ENCODE measurements around the gene ARHGEF4.

Gene ARHGEF4

DNA sequence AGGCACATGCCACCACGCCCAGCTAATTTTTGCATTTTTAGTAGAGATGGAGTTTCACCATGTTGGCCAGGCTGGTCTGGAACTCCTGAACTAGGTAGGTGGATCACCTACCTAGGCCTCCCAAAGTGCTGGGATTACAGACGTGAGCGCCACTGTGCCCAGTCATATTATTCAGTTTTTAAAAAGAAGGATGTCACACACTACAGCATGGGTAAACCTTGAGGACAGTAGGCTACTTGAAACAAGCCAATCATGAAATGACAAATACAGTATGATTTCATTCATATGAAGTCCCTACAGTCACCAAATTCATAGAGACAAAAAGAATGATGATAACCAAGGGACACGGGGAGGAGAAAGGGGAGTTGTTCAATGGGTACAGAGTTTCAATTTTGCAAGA is 31.1 kb upstream of the ARHGEF4 start:
- Histone ChIP-seq H3K4me1 (ENCODE audit: control insufficient read depth, insufficient read depth, low read length) (peaks cover 4% of the 10 kb centered on the region), H3K36me3 (ENCODE audit: control insufficient read depth, insufficient read depth, low read length, severe bottlenecking) (no peaks in the 10 kb centered on the region), H3K27me3 (replicated peaks; ENCODE audit: control insufficient read depth, insufficient read depth, low read length) (peaks cover 7% of the 10 kb centered on the region), H3K4me3 (ENCODE audit: low read length) (no peak overlapping the region), H3K9me3 (ENCODE audit: control insufficient read depth, low read length) (peaks cover 6% of the 10 kb centered on the region), H3K9ac (ENCODE audit: low read length) (no peak overlapping the region)
- no peak for DNase-seq (ENCODE audit: low read depth)

- Histone ChIP-seq H3K9ac (ENCODE audit: low read length) (no peak overlapping the region), H3K4me1 (ENCODE audit: control insufficient read depth, insufficient read depth, low read length) (peaks cover 4% of the 10 kb centered on the region), H3K4me3 (ENCODE audit: low read length) (no peak overlapping the region), H3K36me3 (ENCODE audit: control insufficient read depth, insufficient read depth, low read length, severe bottlenecking) (no peaks in the 10 kb centered on the region), H3K9me3 (ENCODE audit: control insufficient read depth, low read length) (peaks cover 6% of the 10 kb centered on the region), H3K27me3 (replicated peaks; ENCODE audit: control insufficient read depth, insufficient read depth, low read length) (peaks cover 7% of the 10 kb centered on the region)
- no peak for DNase-seq (ENCODE audit: low read depth)
Observed at GRCh38 chr2:130806370-130806769, 30.3 kb upstream of the ARHGEF4 start.

DNA sequence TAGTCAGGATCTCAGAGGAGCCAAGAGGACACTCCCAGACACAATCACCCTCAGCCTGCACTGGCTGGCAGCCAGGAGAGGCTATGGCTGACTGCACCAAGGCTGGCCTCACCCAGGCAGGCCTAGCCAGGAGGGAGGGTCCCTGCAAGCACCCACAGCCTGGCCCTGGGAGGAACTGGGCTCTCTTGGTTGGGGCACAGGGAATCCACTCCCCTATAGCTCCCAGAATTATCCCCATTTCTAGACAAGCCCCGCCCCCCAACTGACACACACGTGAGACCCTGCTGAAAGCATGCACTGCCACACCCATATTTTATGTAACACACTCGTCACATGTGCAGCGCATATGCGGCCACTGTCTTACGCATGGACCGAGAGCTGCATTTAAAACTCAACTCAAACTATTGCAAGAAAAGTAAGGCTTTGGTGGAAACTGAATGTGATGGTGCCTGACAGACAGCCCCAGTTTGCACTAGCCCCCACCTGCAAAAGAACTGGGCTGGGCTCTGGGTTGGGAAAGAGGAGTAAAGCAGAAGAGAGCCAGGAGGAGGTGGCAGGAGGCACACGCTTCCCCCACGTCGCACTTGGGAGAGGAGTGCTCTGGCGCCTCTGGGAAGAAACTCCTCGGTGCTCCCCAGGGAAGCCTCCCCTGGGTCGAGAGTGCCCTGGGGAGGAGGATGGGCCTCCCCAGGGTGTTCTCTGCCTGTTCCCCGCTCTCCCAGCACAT is 28.9 kb upstream of the ARHGEF4 start:
- DNase-seq (ENCODE audit: low read depth), result peak; percentile 6
- H3K4me1 ChIP-seq (ENCODE audit: control insufficient read depth, insufficient read depth, low read length), result peaks cover 4% of the 10 kb centered on the region

GRCh38 chr2:130808482-130809268 is 28.0 kb upstream of the ARHGEF4 start:
- peaks cover 6% of the 10 kb centered on the region for H3K9me3 ChIP-seq (ENCODE audit: control insufficient read depth, low read length)
- DNase-seq (ENCODE audit: low read depth), result no peak
- no peak overlapping the region for H3K9ac ChIP-seq (ENCODE audit: low read length)

More for the DNA sequence above, 28.9 kb upstream of the ARHGEF4 start:
- Histone ChIP-seq H3K27me3 (replicated peaks; ENCODE audit: control insufficient read depth, insufficient read depth, low read length) (peaks cover 7% of the 10 kb centered on the region), H3K4me3 (ENCODE audit: low read length) (no peak overlapping the region), H3K9ac (ENCODE audit: low read length) (no peak overlapping the region), H3K36me3 (ENCODE audit: control insufficient read depth, insufficient read depth, low read length, severe bottlenecking) (no peaks in the 10 kb centered on the region), H3K9me3 (ENCODE audit: control insufficient read depth, low read length) (peaks cover 6% of the 10 kb centered on the region)

DNA sequence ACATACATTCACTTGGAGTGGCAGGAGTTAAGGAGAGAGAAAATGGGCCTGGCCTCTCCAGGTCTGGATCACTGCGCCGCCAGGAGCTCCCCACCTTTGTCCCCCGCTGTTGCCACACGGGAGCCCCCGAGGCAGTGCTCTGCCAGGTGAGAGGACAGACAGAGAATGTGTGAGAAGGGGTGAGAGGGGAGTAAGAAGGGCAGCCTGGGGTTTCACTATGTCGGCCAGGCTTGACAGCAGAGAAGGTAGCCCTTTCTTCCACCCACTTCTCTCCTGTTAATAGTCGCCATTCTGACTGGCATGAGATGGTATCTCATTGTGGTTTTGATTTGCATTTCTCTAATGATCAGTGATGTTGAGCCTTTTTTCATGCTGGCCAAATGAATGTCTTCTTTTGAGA is 26.2 kb upstream of the ARHGEF4 start:
- Histone ChIP-seq H3K9me3 (ENCODE audit: control insufficient read depth, low read length) (peaks cover 6% of the 10 kb centered on the region), H3K4me1 (ENCODE audit: control insufficient read depth, insufficient read depth, low read length) (peaks cover 4% of the 10 kb centered on the region), H3K4me3 (ENCODE audit: low read length) (no peak overlapping the region), H3K36me3 (ENCODE audit: control insufficient read depth, insufficient read depth, low read length, severe bottlenecking) (no peaks in the 10 kb centered on the region), H3K27me3 (replicated peaks; ENCODE audit: control insufficient read depth, insufficient read depth, low read length) (peaks cover 20% of the 10 kb centered on the region), H3K9ac (ENCODE audit: low read length) (no peak overlapping the region)
- DNase-seq (ENCODE audit: low read depth), result no peak

More at GRCh38 chr2:130808482-130809268, 28.0 kb upstream of the ARHGEF4 start:
- Histone ChIP-seq H3K36me3 (ENCODE audit: control insufficient read depth, insufficient read depth, low read length, severe bottlenecking) (no peaks in the 10 kb centered on the region), H3K4me1 (ENCODE audit: control insufficient read depth, insufficient read depth, low read length) (peaks cover 4% of the 10 kb centered on the region), H3K27me3 (replicated peaks; ENCODE audit: control insufficient read depth, insufficient read depth, low read length) (peaks cover 9% of the 10 kb centered on the region), H3K4me3 (ENCODE audit: low read length) (no peak overlapping the region)

GRCh38 chr2:130813722-130814121 is 23.0 kb upstream of the ARHGEF4 start:
- Histone ChIP-seq H3K36me3 (ENCODE audit: control insufficient read depth, insufficient read depth, low read length, severe bottlenecking) (no peaks in the 10 kb centered on the region), H3K4me3 (ENCODE audit: low read length) (no peak overlapping the region), H3K9me3 (ENCODE audit: control insufficient read depth, low read length) (peaks cover under 1% of the 10 kb centered on the region), H3K4me1 (ENCODE audit: control insufficient read depth, insufficient read depth, low read length) (no peaks in the 10 kb centered on the region), H3K27me3 (replicated peaks; ENCODE audit: control insufficient read depth, insufficient read depth, low read length) (peaks cover 13% of the 10 kb centered on the region), H3K9ac (ENCODE audit: low read length) (no peak overlapping the region)
- DNase-seq (ENCODE audit: low read depth), result no peak

DNA sequence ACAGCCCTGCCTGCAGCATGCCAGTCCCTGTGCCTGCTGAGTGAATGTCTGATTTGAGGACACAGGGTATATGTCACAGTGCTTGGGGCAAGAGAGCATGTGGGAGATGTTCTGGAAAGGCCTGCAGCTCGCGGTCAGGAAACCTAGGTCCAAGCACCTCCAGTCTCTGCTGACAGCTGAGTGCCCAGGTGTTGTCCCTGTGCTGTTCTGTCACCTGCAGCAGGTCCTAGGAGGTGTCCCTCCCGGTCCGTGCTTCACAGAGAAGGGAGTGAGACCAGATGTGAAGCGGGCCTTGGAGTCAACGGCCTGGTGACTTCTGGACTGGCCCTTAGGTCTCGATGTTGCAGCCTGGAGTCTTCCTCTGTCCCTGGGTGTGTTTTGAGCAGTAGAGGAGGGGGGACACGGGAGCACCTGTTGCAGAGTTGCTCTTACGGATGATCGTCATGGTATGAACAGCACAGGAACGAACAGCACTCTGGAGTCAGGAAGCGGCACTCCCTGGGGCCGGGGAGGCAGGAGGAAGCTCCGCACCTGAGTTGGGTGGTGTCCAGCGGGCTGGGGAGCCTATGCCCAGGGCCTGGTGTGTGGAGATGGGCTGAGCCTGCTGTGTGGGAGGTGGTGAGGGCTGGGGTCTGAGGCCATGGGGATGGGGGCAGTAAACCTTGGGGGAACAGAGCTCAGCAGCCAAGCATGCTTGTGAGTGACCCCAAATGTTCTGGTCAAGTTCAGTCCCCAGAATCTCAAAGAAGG is 21.6 kb upstream of the ARHGEF4 start:
- H3K36me3 ChIP-seq (ENCODE audit: control insufficient read depth, insufficient read depth, low read length, severe bottlenecking), result no peaks in the 10 kb centered on the region
- H3K9ac ChIP-seq (ENCODE audit: low read length), result no peak overlapping the region
- H3K9me3 ChIP-seq (ENCODE audit: control insufficient read depth, low read length), result no peaks in the 10 kb centered on the region
- no peak overlapping the region for H3K4me3 ChIP-seq (ENCODE audit: low read length)
- peaks cover 13% of the 10 kb centered on the region for H3K27me3 ChIP-seq (replicated peaks; ENCODE audit: control insufficient read depth, insufficient read depth, low read length)
- no peak for DNase-seq (ENCODE audit: low read depth)
- H3K4me1 ChIP-seq (ENCODE audit: control insufficient read depth, insufficient read depth, low read length), result peaks cover 1% of the 10 kb centered on the region

DNA sequence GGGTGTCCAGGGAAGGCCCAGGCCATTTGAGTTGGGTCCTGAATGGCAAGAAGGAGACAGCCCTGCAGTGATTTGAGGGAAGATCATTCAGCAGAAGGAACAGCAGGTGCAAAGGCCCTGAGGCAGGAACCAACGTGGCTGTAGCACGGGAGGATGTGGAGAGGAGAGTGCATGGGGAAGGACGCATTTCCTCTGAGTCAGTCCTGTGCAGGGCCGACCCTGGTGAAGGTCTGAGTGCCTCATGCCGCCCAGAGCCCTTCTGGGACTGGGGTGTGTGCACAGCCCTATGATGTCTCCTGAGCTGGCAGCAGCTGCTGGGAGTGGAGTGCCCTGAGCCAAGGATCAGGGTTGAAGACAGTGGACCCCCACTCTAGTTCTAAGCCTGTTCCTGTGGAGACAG is 17.9 kb upstream of the ARHGEF4 start:
- H3K36me3 ChIP-seq (ENCODE audit: control insufficient read depth, insufficient read depth, low read length, severe bottlenecking), result no peaks in the 10 kb centered on the region
- DNase-seq (ENCODE audit: low read depth), result no peak
- H3K9ac ChIP-seq (ENCODE audit: low read length), result no peak overlapping the region
- no peaks in the 10 kb centered on the region for H3K9me3 ChIP-seq (ENCODE audit: control insufficient read depth, low read length)
- H3K4me1 ChIP-seq (ENCODE audit: control insufficient read depth, insufficient read depth, low read length), result peaks cover 6% of the 10 kb centered on the region
- no peak overlapping the region for H3K4me3 ChIP-seq (ENCODE audit: low read length)
- peaks cover 9% of the 10 kb centered on the region for H3K27me3 ChIP-seq (replicated peaks; ENCODE audit: control insufficient read depth, insufficient read depth, low read length)

DNA sequence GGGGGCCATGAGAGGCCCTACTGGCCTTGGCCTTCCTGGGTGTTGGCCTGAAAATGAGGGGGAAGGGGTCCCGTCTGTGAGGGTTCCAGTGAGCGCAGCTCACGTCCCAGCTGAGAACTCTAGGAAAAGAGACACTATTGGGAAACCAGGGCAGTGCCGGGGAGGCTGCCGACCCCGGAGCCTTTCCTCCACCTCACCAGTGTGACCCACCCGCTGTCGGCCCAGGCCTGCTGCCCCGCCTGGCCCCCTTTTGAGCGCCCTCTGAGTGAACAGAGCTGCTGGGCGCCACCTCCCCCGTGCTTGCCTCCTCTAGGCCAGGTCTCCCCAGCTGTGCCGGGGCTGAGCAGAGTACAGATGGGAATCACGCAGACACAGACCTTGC is 17.5 kb upstream of the ARHGEF4 start:
- Histone ChIP-seq H3K27me3 (replicated peaks; ENCODE audit: control insufficient read depth, insufficient read depth, low read length) (peaks cover 7% of the 10 kb centered on the region), H3K9ac (ENCODE audit: low read length) (no peak overlapping the region), H3K4me1 (ENCODE audit: control insufficient read depth, insufficient read depth, low read length) (peaks cover 8% of the 10 kb centered on the region), H3K36me3 (ENCODE audit: control insufficient read depth, insufficient read depth, low read length, severe bottlenecking) (no peaks in the 10 kb centered on the region), H3K4me3 (ENCODE audit: low read length) (no peak overlapping the region), H3K9me3 (ENCODE audit: control insufficient read depth, low read length) (no peaks in the 10 kb centered on the region)
- DNase-seq (ENCODE audit: low read depth), result no peak

GRCh38 chr2:130819608-130820278 is 17.0 kb upstream of the ARHGEF4 start:
- H3K36me3 ChIP-seq (ENCODE audit: control insufficient read depth, insufficient read depth, low read length, severe bottlenecking), result no peaks in the 10 kb centered on the region
- peaks cover 9% of the 10 kb centered on the region for H3K4me1 ChIP-seq (ENCODE audit: control insufficient read depth, insufficient read depth, low read length)
- H3K9ac ChIP-seq (ENCODE audit: low read length), result no peak overlapping the region
- no peak for DNase-seq (ENCODE audit: low read depth)
- no peaks in the 10 kb centered on the region for H3K9me3 ChIP-seq (ENCODE audit: control insufficient read depth, low read length)
- H3K27me3 ChIP-seq (replicated peaks; ENCODE audit: control insufficient read depth, insufficient read depth, low read length), result peaks cover 6% of the 10 kb centered on the region
- H3K4me3 ChIP-seq (ENCODE audit: low read length), result no peak overlapping the region
